ENCODE measurements around the gene AACS.

AACS gene

DNA sequence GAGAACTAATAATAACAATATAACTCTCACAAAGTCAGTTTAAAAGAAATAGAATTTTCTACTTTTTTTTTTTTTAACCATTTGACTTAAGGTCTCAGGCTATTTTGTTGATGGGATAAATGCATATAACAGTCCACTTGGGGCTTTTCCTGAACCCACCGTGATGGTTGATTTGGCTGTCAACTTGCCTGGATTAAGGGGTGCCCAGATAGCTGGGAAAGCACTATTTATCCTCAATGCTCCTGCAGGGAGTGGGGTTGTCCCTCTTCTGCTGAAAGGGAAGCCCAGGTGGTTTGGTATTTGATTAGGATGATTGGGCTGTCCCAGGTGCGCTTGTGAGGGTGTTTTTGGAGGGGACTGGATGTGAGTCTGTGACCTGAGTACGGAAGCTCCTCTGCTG, 114.9 kb downstream of the AACS start:
- TF ChIP-seq LEF1 (IDR thresholded peaks at IDR 0.05; ENCODE audit: borderline replicate concordance) (no peak), ARNT (IDR thresholded peaks at IDR 0.05) (no peak), NFRKB (IDR thresholded peaks at IDR 0.05) (no peak), ELF4 (IDR thresholded peaks at IDR 0.05) (no peak), CTBP1 (IDR thresholded peaks at IDR 0.05; ENCODE audit: borderline replicate concordance) (no peak), BHLHE40 (IDR thresholded peaks at IDR 0.05; ENCODE audit: borderline replicate concordance) (no peak), ZNF384 (IDR thresholded peaks at IDR 0.05) (no peak), FOXM1 (IDR thresholded peaks at IDR 0.05; ENCODE audit: borderline replicate concordance) (no peak), SP1 (IDR thresholded peaks at IDR 0.05) (no peak), TARDBP (IDR thresholded peaks at IDR 0.05) (no peak), SUZ12 (IDR thresholded peaks at IDR 0.05) (no peak)
- ChIA-PET POLR2A (no interaction called here), CTCF (no interaction called here)
- DNase-seq (ENCODE audit: extremely low spot score), result no peak

DNA sequence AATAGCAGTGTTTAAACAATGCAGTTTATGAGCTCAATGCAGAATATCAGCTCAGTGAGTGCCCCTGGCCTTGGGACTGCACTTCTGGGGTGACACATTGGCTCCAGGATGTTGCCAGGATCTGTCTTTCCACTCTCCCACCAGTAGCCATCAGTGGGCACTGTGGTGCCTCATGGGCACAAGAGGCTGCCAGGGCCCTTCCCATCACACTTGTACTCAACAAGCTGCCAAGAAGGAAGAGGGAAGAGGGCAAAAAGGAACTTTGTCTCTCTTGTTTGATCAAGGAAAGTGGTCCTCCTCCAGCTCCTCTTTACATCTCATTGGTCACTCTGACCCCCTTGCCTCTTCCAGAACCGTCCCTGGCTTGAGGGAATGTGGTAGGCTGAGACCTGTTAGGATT, 115.9 kb downstream of the AACS start:
- CTCF ChIA-PET, result no interaction called here
- DNase-seq (ENCODE audit: extremely low spot score), result no peak
- TF ChIP-seq FOXM1 (IDR thresholded peaks at IDR 0.05; ENCODE audit: borderline replicate concordance) (no peak), ARNT (IDR thresholded peaks at IDR 0.05) (no peak), SUZ12 (IDR thresholded peaks at IDR 0.05) (no peak), SP1 (IDR thresholded peaks at IDR 0.05) (no peak), BHLHE40 (IDR thresholded peaks at IDR 0.05; ENCODE audit: borderline replicate concordance) (no peak), CTBP1 (IDR thresholded peaks at IDR 0.05; ENCODE audit: borderline replicate concordance) (no peak), FOXK2 (IDR thresholded peaks at IDR 0.05) (no peak), NFRKB (IDR thresholded peaks at IDR 0.05) (no peak), HDGF (IDR thresholded peaks at IDR 0.05; ENCODE audit: borderline replicate concordance) (no peak), ZNF384 (IDR thresholded peaks at IDR 0.05) (no peak), TARDBP (IDR thresholded peaks at IDR 0.05) (no peak), FOXA1 (IDR thresholded peaks at IDR 0.05) (no peak), LEF1 (IDR thresholded peaks at IDR 0.05; ENCODE audit: borderline replicate concordance) (no peak), ELF4 (IDR thresholded peaks at IDR 0.05) (no peak), L3MBTL2 (conservative IDR thresholded peaks at IDR 0.05) (no peak)
- TF ChIP-seq, protein P1, sequence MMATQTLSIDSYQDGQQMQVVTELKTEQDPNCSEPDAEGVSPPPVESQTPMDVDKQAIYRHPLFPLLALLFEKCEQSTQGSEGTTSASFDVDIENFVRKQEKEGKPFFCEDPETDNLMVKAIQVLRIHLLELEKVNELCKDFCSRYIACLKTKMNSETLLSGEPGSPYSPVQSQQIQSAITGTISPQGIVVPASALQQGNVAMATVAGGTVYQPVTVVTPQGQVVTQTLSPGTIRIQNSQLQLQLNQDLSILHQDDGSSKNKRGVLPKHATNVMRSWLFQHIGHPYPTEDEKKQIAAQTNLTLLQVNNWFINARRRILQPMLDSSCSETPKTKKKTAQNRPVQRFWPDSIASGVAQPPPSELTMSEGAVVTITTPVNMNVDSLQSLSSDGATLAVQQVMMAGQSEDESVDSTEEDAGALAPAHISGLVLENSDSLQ (IDR thresholded peaks at IDR 0.05), result no peak
- POLR2A ChIA-PET, result no interaction called here

DNA sequence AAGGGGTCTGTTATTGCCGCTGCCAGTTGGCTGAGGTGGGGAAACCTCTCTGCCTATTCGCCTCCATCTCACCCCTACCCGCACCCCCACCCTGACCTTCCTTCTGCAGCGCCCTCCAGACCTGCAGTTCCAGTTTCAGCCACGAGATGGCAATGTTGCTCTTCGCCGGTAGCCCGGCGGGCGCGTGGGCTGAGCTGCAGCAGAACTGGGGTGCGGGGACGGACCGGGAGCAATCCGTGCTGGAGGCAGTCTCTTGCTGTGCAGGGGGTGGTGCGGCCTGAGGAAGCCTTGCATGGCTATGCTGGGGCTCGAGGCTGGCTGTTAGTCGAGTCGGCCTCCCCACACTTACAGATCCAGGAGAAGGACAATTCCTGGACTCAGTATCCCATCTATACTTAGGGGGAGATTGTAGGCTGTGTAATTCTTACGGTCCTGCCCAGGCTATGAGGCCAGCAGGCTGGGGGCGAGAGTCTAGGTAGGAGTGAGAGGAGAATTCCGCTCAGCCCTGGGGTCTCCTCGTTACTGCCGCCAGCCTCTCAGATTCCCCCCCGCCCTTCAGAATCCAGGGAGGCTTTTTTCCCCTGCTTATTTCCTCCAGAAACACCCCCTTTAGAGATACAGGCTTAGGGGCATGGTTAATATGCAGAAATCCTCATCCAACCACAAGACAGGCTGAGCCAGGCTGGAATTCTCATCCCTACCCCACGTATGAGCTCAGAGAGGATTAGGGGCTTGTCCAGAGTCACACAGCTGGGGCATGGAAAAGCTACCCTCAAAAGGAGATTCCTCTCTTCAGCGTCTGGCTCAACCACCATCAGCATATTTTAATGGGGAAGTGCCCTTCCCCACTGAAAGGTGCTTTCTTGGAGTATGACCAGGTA, 118.2 kb downstream of the AACS start:
- DNase-seq (ENCODE audit: extremely low spot score), result peak; percentile 84
- ChIA-PET POLR2A (no interaction called here), CTCF (interaction anchor here (0.6 to 1.2 kb wide), 7 partner anchors 15 to 347 kb away, joined by 3 to 4 read pairs (median 3); no protein-coding TSS in a partner anchor)
- TF ChIP-seq CTBP1 (IDR thresholded peaks at IDR 0.05; ENCODE audit: borderline replicate concordance) (no peak), L3MBTL2 (conservative IDR thresholded peaks at IDR 0.05) (no peak), TARDBP (IDR thresholded peaks at IDR 0.05) (no peak), SUZ12 (IDR thresholded peaks at IDR 0.05) (no peak), LEF1 (IDR thresholded peaks at IDR 0.05; ENCODE audit: borderline replicate concordance) (no peak), FOXM1 (IDR thresholded peaks at IDR 0.05; ENCODE audit: borderline replicate concordance) (no peak), FOXK2 (IDR thresholded peaks at IDR 0.05) (no peak), FOXA1 (IDR thresholded peaks at IDR 0.05) (no peak), NFRKB (IDR thresholded peaks at IDR 0.05) (no peak), ELF4 (IDR thresholded peaks at IDR 0.05) (no peak), ARNT (IDR thresholded peaks at IDR 0.05) (no peak), BHLHE40 (IDR thresholded peaks at IDR 0.05; ENCODE audit: borderline replicate concordance) (no peak), SP1 (IDR thresholded peaks at IDR 0.05) (no peak), HDGF (IDR thresholded peaks at IDR 0.05; ENCODE audit: borderline replicate concordance) (no peak), ZNF384 (IDR thresholded peaks at IDR 0.05) (no peak)
- TF ChIP-seq, protein P1 (IDR thresholded peaks at IDR 0.05), result no peak

DNA sequence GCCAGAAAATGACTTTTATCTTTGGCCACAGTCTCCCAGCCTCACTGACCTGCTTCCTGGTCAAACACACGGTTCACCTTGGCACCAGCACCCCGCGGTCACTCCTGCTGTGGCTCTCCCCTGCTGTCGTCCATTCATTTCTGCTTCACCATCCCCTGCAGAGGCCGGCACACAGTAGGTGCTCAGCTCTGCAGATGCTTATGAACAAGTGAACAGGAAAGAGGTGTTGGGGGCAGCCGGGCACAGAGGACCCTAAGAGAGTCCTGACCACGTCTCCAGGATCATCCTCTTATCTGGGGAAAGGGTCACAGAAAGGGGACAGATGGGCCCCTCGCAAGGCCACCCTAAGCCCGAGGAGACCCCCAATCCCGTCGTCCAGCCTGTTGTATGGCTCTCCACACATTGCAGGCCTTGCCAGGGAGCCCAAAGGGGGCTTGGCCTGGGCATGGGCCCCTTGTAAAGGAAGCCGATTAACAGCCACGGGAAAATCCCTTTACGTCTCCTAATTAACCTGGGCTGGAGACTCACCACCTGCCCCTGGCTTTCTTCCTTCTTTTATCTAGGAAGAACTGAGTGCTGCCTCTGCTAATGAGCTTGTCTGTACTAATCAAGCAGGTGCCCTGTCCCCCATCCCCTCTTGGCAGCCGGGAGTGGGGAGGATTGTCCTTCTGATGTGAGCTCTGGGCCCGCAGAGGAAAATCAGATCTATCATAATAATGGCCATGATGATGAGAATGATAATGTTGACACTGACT, 119.2 kb downstream of the AACS start:
- ChIA-PET POLR2A (interaction anchor here (0.6 to 0.7 kb wide), 2 partner anchors 11 to 220 kb away, joined by 3 read pairs; no protein-coding TSS in a partner anchor), CTCF (interaction anchor here (0.6 to 1.0 kb wide), 4 partner anchors 17 to 98 kb away, joined by 3 to 4 read pairs (median 4); no protein-coding TSS in a partner anchor)
- no peak for DNase-seq (ENCODE audit: extremely low spot score)
- TF ChIP-seq BHLHE40 (IDR thresholded peaks at IDR 0.05; ENCODE audit: borderline replicate concordance), result no peak
- TF ChIP-seq ELF4 (IDR thresholded peaks at IDR 0.05), result no peak

DNA sequence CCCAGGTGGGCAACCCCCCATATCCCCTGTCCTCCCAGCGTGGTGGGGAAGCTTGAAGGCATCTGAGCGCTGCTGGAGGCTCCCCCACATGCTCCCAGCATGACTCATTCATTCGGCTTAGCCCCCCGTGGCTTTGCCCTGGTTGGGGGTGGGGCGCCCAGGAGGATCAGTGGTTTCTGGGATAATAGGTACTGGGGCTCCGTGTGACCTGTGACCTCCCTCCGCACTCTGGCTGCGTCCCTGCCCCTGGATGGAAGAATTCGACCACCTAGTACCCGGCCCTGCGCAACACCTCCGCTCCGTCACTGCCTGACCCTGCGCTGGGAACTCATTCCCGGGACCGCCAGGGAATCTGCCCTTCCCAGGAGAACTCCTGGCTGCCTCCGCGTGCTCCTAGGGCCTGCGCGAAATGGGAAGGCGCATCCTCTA, 120.1 kb downstream of the AACS start:
- ChIA-PET CTCF (interaction anchor here (0.8 kb wide), 1 partner anchor 16 kb away, joined by 4 read pairs; no protein-coding TSS in a partner anchor), POLR2A (interaction anchor here (0.6 to 0.7 kb wide), 2 partner anchors 12 to 220 kb away, joined by 3 read pairs; no protein-coding TSS in a partner anchor)
- TF ChIP-seq FOXM1 (IDR thresholded peaks at IDR 0.05; ENCODE audit: borderline replicate concordance) (no peak), FOXA1 (IDR thresholded peaks at IDR 0.05) (no peak), L3MBTL2 (conservative IDR thresholded peaks at IDR 0.05) (0 out of 2 replicates have a peak, but pooled peaks have one; percentile 44), HDGF (IDR thresholded peaks at IDR 0.05; ENCODE audit: borderline replicate concordance) (no peak), NFRKB (IDR thresholded peaks at IDR 0.05) (no peak), ELF4 (IDR thresholded peaks at IDR 0.05) (no peak)
- no peak for DNase-seq (ENCODE audit: extremely low spot score)
